Fibroblast of pulmonary artery (primary cell): ENCODE data around the gene DTYMK.

Source experiments
- DNase-seq: peaks from one replicate; pipeline ENCODE4 v3.0.0-alpha.2; 2010; ENCODE audit warnings: low read depth
- H3K4me3 ChIP-seq: replicated peaks from 2 replicates; pipeline ENCODE4 v1.5.1; 2011; ENCODE audit warnings: low read depth, mild to moderate bottlenecking, control low read depth, low read length, moderate library complexity
- CTCF ChIP-seq: IDR thresholded peaks from 2 replicates; pipeline ENCODE4 v1.5.1; 2011; ENCODE audit warnings: mild to moderate bottlenecking, control low read depth, low read length, inconsistent platforms; ENCODE audit errors: missing control alignments

DTYMK gene

GRCh38 chr2:241692448-241692847 is 5.8 kb upstream of the DTYMK start:
- H3K4me3 ChIP-seq = no peak overlapping the region
- no peak for TF ChIP-seq CTCF
- DNase-seq = peak; percentile 74

- no peak overlapping the region for H3K4me3 ChIP-seq
- no peak for DNase-seq
- TF ChIP-seq CTCF = no peak
These were observed 3.6 kb upstream of the DTYMK start for GRCh38 chr2:241690202-241690717.

- TF ChIP-seq CTCF = no peak
- DNase-seq = no peak
These were observed 2.7 kb upstream of the DTYMK start for GRCh38 chr2:241689306-241689705.

GRCh38 chr2:241686324-241686649 is 328 bp downstream of the DTYMK start:
- no peak for TF ChIP-seq CTCF
- peak overlapping the region; percentile 81 for H3K4me3 ChIP-seq
- no peak for DNase-seq

More at GRCh38 chr2:241689306-241689705, 2.7 kb upstream of the DTYMK start:
- no peak overlapping the region for H3K4me3 ChIP-seq

DNA sequence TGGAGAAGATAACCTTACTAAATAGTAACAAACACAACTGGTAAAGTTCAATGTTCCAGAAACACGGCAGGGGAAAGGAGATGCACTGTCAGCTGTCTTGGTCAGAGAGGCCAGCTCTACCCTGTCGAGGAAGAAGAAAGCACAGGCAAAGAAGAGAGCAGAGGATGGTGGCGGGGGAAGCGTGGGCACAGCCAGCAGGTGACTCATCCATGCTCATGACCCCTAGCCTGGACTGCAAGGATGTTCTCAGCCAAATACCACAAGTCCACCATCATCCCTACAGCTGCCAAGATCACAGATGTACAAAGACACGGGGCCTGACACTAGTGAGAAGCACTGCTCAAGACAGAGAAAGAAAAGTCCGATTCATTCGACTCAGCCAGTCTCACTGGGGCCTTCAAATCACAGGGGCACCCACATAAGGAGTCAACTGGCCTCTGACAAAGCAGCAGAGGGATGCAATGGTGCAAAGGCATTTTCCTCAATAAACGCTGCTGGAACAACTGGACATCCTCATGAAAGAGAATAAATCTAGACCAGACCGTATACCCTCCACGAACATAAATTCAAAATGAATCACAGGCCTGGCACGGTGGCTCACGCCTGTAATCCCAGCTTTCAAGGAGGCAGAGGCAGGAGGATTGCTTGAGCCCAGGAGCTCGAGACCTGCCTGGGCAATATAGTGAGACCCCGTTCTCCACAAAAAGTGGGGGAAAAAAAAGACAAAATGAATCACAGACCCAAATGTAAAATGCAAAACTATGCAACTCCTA is 5.6 kb downstream of the DTYMK start:
- peak; percentile 94 for DNase-seq
- no peak for TF ChIP-seq CTCF
- no peak overlapping the region for H3K4me3 ChIP-seq

DNA sequence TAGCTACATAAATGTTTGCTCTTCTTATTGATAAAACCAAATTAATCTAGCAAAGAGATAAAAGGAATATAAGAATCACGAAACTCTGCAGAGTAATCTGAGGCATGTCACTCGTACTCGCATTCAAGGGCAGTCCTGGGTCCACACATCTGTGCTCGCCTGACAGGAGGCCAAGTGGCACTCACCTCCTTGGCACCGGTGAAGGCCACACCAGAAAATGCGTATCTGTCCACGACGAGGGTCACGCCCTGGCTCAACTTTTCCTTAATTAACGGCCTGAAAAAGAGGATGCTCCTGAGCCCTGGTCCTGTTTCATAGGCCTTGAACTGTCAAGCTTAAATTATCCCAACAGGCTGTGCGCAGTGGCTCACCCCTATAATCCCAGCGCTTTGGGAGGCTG is 6.6 kb downstream of the DTYMK start:
- no peak for DNase-seq
- no peak for TF ChIP-seq CTCF
- no peak overlapping the region for H3K4me3 ChIP-seq

- DNase-seq = no peak
- no peak overlapping the region for H3K4me3 ChIP-seq
- TF ChIP-seq CTCF = no peak
These were observed 7.7 kb downstream of the DTYMK start for GRCh38 chr2:241678784-241679540.
